NCI-H524 (cell line): ENCODE measurements around the gene GAS7.
"Not testable (repeated sequence)": the region's sequence is repeated elsewhere in the genome, so short reads cannot be mapped to it uniquely, and the experiment has no call there.

Experiments used
- DNase-seq, 2 experiments: peaks; one replicate each; lab custom pipeline; 2025; lab: John Stamatoyannopoulos, UW

The GAS7 gene

GRCh38 chr17:9943343-9943742, 255.1 kb downstream of the GAS7 start:
- no peak for DNase-seq

- DNase-seq: no peak
Measured at GRCh38 chr17:9942885-9943284, 255.5 kb downstream of the GAS7 start.

GRCh38 chr17:9941305-9941704, 257.1 kb downstream of the GAS7 start:
- DNase-seq: no peak

GRCh38 chr17:9940841-9941240, 257.6 kb downstream of the GAS7 start:
- no peak for DNase-seq

- no peak for DNase-seq
Measured at GRCh38 chr17:9938764-9939163, 259.6 kb downstream of the GAS7 start.

GRCh38 chr17:9937901-9938300, 260.5 kb downstream of the GAS7 start:
- no peak for DNase-seq

- no peak for DNase-seq
Measured at GRCh38 chr17:9937241-9937761, 261.1 kb downstream of the GAS7 start.

GRCh38 chr17:9936095-9936494, 262.3 kb downstream of the GAS7 start:
- DNase-seq: no peak

GRCh38 chr17:9935408-9935807, 263.0 kb downstream of the GAS7 start:
- peak in 1 of 2 experiments; percentile 20 for DNase-seq

GRCh38 chr17:9934331-9934730, 264.1 kb downstream of the GAS7 start:
- DNase-seq: no peak

- DNase-seq: no peak
Measured at GRCh38 chr17:9932491-9932890, 265.9 kb downstream of the GAS7 start.

- no peak for DNase-seq
Measured at GRCh38 chr17:9931144-9931741, 267.2 kb downstream of the GAS7 start.

GRCh38 chr17:9929871-9930270, 268.5 kb downstream of the GAS7 start:
- no peak for DNase-seq

GRCh38 chr17:9928601-9929333, 269.6 kb downstream of the GAS7 start:
- DNase-seq: peak; percentile 92 to 97

GRCh38 chr17:9926150-9926804, 272.1 kb downstream of the GAS7 start:
- DNase-seq: no peak

- DNase-seq: no peak
Measured at GRCh38 chr17:9925457-9925856, 272.9 kb downstream of the GAS7 start.

- peak; percentile 93 to 97 for DNase-seq
Measured at GRCh38 chr17:9924735-9925191, 273.6 kb downstream of the GAS7 start.

GRCh38 chr17:9922012-9922848, 276.2 kb downstream of the GAS7 start:
- peak in 1 of 2 experiments; percentile 18 for DNase-seq

GRCh38 chr17:9921216-9921615, 277.2 kb downstream of the GAS7 start:
- not testable (repeated sequence) for DNase-seq

- peak; percentile 95 to 99 for DNase-seq
Measured at GRCh38 chr17:9918804-9919352, 279.5 kb downstream of the GAS7 start.

- DNase-seq: no peak
Measured at GRCh38 chr17:9918352-9918751, 280.1 kb downstream of the GAS7 start.

GRCh38 chr17:9917801-9918200, 280.6 kb downstream of the GAS7 start:
- DNase-seq: no peak
